MM.1S (cell line): ENCODE measurements around the gene SCYGR7.

Experiments used
- EZH2phosphoT487 ChIP-seq: fragments of 300-600 bp; sonication (generic); IDR thresholded peaks from 2 replicates; pipeline ENCODE4 v1.6.1; 2018; ENCODE audit warnings: antibody characterized with exemption, low read length
- TF ChIP-seq, protein P1 (sequence below): fragments of 300-600 bp; sonication (generic); IDR thresholded peaks from 2 replicates; pipeline ENCODE4 v1.5.1; 2016; ENCODE audit warnings: antibody characterized with exemption, low read length, mixed read lengths

GRCh38 chr2:227767830-227768229 is 39.7 kb downstream of the SCYGR7 start:
- TF ChIP-seq, protein P1, sequence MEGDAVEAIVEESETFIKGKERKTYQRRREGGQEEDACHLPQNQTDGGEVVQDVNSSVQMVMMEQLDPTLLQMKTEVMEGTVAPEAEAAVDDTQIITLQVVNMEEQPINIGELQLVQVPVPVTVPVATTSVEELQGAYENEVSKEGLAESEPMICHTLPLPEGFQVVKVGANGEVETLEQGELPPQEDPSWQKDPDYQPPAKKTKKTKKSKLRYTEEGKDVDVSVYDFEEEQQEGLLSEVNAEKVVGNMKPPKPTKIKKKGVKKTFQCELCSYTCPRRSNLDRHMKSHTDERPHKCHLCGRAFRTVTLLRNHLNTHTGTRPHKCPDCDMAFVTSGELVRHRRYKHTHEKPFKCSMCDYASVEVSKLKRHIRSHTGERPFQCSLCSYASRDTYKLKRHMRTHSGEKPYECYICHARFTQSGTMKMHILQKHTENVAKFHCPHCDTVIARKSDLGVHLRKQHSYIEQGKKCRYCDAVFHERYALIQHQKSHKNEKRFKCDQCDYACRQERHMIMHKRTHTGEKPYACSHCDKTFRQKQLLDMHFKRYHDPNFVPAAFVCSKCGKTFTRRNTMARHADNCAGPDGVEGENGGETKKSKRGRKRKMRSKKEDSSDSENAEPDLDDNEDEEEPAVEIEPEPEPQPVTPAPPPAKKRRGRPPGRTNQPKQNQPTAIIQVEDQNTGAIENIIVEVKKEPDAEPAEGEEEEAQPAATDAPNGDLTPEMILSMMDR = no peak
- no peak for TF ChIP-seq EZH2phosphoT487
